Lower leg skin (tissue), 3 donors: ENCODE results near the gene EDNRA.

Source experiments
- CTCF ChIP-seq, 3 donors: fragments of 450-650 bp; IDR thresholded peaks; one replicate each; pipeline ENCODE4 v1.5.1; 2016; ENCODE audit warnings: antibody characterized with exemption in 3 of 3, mild to moderate bottlenecking in 3 of 3, moderate library complexity in 2 of 3
- POLR2A ChIP-seq, 2 donors: fragments of 450-650 bp; IDR thresholded peaks; one replicate each; pipeline ENCODE4 v1.6.1; 2016 to 2017; ENCODE audit warnings: antibody characterized with exemption in 2 of 2, mild to moderate bottlenecking in 1 of 2, moderate library complexity in 1 of 2

GRCh38 chr4:147530723-147531122, 49.8 kb downstream of the EDNRA start:
- TF ChIP-seq CTCF (IDR thresholded peaks at IDR 0.05) = no peak
- TF ChIP-seq POLR2A (IDR thresholded peaks at IDR 0.05) = no peak
